ENCODE data around the gene RAB15.

DNA sequence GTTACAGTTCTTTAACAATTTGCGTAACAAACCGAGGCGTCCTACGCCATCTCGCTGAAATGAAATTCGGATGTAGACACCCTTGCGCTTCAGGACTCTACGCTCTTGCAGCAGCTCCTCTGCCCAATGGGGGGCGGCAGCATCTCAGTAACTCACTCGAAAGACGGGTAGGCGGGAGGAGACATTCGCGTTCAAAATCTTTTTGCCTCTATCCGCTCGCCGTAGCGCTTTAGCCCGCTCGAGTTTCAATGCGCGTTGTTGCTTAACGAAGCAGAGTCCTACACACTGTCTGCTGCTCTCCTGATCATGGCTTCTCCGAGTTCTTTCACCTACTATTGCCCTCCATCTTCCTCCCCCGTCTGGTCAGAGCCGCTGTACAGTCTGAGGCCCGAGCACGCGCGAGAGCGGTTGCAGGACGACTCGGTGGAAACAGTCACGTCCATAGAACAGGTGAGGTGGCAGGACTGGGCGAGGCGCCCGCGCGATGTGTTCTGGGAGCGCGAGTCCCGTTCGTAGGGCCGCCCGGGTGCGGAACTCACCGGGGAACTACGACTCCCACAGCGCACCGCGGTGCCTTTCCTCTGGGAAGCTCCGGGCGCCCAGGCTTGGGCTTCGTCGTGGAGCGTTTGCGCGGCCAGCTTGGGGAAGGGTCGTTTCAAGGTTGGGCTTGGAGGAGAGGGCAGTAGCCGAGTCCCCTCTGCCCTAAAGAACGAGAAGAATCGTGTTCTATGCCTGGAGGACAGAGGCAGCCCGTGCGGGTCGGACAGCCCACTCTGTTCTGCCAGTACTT lies 14.7 kb upstream of the RAB15 start, which contains the start of gene FNTB:
- TF ChIP-seq POLR2AphosphoS5 (IDR thresholded peaks at IDR 0.05; ENCODE audit: low read depth, low read length) (peak; percentile 64), TAF1 (IDR thresholded peaks at IDR 0.05; ENCODE audit: borderline replicate concordance, insufficient read depth, low read length) (peak; percentile 42; the same call in 1 of the 2 replicates)
- TF ChIP-seq, protein P1, sequence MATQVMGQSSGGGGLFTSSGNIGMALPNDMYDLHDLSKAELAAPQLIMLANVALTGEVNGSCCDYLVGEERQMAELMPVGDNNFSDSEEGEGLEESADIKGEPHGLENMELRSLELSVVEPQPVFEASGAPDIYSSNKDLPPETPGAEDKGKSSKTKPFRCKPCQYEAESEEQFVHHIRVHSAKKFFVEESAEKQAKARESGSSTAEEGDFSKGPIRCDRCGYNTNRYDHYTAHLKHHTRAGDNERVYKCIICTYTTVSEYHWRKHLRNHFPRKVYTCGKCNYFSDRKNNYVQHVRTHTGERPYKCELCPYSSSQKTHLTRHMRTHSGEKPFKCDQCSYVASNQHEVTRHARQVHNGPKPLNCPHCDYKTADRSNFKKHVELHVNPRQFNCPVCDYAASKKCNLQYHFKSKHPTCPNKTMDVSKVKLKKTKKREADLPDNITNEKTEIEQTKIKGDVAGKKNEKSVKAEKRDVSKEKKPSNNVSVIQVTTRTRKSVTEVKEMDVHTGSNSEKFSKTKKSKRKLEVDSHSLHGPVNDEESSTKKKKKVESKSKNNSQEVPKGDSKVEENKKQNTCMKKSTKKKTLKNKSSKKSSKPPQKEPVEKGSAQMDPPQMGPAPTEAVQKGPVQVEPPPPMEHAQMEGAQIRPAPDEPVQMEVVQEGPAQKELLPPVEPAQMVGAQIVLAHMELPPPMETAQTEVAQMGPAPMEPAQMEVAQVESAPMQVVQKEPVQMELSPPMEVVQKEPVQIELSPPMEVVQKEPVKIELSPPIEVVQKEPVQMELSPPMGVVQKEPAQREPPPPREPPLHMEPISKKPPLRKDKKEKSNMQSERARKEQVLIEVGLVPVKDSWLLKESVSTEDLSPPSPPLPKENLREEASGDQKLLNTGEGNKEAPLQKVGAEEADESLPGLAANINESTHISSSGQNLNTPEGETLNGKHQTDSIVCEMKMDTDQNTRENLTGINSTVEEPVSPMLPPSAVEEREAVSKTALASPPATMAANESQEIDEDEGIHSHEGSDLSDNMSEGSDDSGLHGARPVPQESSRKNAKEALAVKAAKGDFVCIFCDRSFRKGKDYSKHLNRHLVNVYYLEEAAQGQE (IDR thresholded peaks at IDR 0.05; ENCODE audit: insufficient read depth in 1 of 2, low read depth in 2 of 2, low read length in 2 of 2): no peak
